Umbilical cord (tissue), 2 donors: ENCODE measurements around the gene PTGDR2. TPM values are rescaled to one million over a fixed set of nuclear protein-coding genes. Genes with fewer than 3 reads are reported as not detected.

ENCODE experiments used
- DNase-seq: peaks from one replicate; pipeline ENCODE4 v3.0.0-alpha.2; 2015; ENCODE audit warnings: low spot score
- total RNA-seq: library from RNA; depleted of rRNA; stranded (reverse); fragments of >200 nt; gene quantifications from one replicate; pipeline ENCODE4 v1.2.3, GENCODE V29; 2014; ENCODE audit warnings: low replicate concordance; ENCODE audit not compliant: insufficient read depth

Gene PTGDR2
- total RNA-seq, 1 donor from 2014 or later, result 0.24 TPM

- no peak for DNase-seq
Observed at GRCh38 chr11:60810569-60810968, 45.2 kb downstream of the PTGDR2 start.

GRCh38 chr11:60810151-60810550 is 45.6 kb downstream of the PTGDR2 start:
- DNase-seq, result no peak

DNA sequence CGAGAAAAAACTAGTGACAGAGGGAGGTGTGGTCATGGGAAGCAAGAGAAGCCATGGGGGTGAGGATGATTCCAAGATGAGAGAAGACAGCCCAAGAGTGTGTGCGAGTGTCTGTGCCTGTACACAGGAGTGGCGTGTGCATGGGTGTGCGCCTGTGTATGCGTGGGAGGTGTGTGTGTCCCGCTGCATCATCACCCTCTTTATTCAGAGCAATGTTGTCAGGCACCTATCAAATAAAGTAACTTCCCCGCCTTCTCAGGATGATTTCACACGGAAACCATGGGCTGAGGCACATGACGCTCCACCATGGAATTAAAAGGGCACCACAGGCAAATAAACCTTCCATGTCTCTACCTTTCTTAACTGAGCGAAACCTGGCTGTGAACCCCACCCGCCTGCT is 46.1 kb downstream of the PTGDR2 start:
- no peak for DNase-seq

GRCh38 chr11:60809249-60809648 is 46.5 kb downstream of the PTGDR2 start:
- DNase-seq, result no peak

GRCh38 chr11:60803273-60803936 is 52.3 kb downstream of the PTGDR2 start:
- no peak for DNase-seq

GRCh38 chr11:60801194-60801593 is 54.6 kb downstream of the PTGDR2 start:
- DNase-seq, result no peak

Other genes with a start within 250 kb of the PTGDR2 start
- gene MS4A8, start 156.3 kb downstream of the PTGDR2 start, total RNA-seq, result 4.1 TPM
- not detected for gene MS4A18, start 131.2 kb downstream of the PTGDR2 start, total RNA-seq
- gene MS4A15, start 99.1 kb downstream of the PTGDR2 start, total RNA-seq, result not detected
- gene MS4A10, start 70.6 kb downstream of the PTGDR2 start, total RNA-seq, result not detected
- 4.3 TPM for gene CCDC86, start 13.8 kb downstream of the PTGDR2 start, total RNA-seq
- gene ZP1, start 11.6 kb upstream of the PTGDR2 start, total RNA-seq, result 0.96 TPM
- 51.8 TPM for gene PRPF19, start 50.6 kb upstream of the PTGDR2 start, total RNA-seq
- gene TMEM109, start 58.2 kb upstream of the PTGDR2 start, total RNA-seq, result 22.9 TPM
- gene TMEM132A, start 68.5 kb upstream of the PTGDR2 start, total RNA-seq, result 33.5 TPM
- gene SLC15A3, start 96.2 kb upstream of the PTGDR2 start, total RNA-seq, result 6.0 TPM
- 0.24 TPM for gene CD6, start 115.7 kb upstream of the PTGDR2 start, total RNA-seq
- gene CD5, start 246.5 kb upstream of the PTGDR2 start, total RNA-seq, result not detected